Measurements from ENCODE around the gene ITGAV. TPM values are rescaled to one million over a fixed set of nuclear protein-coding genes. Genes with fewer than 3 reads are reported as not detected.

The ITGAV gene
- total and polyA plus RNA-seq, 7 donors: 3.6 to 117 (median 67.1) TPM

DNA sequence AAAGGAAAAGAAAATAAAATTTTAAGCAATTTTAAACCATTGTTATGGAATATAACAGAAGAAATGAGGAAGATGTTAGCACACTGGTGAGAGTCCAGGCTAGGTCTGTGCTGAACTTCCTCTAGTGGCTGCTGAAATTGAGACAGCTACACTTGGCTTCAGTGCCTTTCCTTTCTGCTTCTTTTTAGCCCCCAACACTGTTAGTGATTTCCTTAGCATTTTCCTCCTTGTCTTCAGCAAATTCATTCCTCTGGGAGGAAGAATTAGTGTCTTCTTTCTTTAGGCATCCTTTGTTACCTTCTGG, 47.6 kb downstream of the ITGAV start:
- H3K27me3 ChIP-seq: no peaks in the 10 kb centered on the region
- no peak for TF ChIP-seq POLR2A (IDR thresholded peaks at IDR 0.05)
- TF ChIP-seq POLR2AphosphoS5 (IDR thresholded peaks at IDR 0.05): no peak
- TF ChIP-seq EP300 (IDR thresholded peaks at IDR 0.05): no peak
- TF ChIP-seq, protein P1, sequence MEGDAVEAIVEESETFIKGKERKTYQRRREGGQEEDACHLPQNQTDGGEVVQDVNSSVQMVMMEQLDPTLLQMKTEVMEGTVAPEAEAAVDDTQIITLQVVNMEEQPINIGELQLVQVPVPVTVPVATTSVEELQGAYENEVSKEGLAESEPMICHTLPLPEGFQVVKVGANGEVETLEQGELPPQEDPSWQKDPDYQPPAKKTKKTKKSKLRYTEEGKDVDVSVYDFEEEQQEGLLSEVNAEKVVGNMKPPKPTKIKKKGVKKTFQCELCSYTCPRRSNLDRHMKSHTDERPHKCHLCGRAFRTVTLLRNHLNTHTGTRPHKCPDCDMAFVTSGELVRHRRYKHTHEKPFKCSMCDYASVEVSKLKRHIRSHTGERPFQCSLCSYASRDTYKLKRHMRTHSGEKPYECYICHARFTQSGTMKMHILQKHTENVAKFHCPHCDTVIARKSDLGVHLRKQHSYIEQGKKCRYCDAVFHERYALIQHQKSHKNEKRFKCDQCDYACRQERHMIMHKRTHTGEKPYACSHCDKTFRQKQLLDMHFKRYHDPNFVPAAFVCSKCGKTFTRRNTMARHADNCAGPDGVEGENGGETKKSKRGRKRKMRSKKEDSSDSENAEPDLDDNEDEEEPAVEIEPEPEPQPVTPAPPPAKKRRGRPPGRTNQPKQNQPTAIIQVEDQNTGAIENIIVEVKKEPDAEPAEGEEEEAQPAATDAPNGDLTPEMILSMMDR (IDR thresholded peaks at IDR 0.05): no peak
- no peak overlapping the region for H3K4me3 ChIP-seq
- DNase-seq: no peak
- no peaks in the 10 kb centered on the region for H3K4me1 ChIP-seq
- no peaks in the 10 kb centered on the region for H3K9me3 ChIP-seq
- intact Hi-C loops (cut with DNase I): no loop called here
- peaks cover 0 to 57% (median 0%) of the 10 kb centered on the region in 4 donors for H3K36me3 ChIP-seq
- H3K27ac ChIP-seq: no peak overlapping the region

GRCh38 chr2:186639939-186640338, 50.1 kb downstream of the ITGAV start:
- DNase-seq: no peak
- intact Hi-C loops (cut with DNase I): no loop called here
- TF ChIP-seq, protein P1 (IDR thresholded peaks at IDR 0.05): no peak
- TF ChIP-seq POLR2AphosphoS5 (IDR thresholded peaks at IDR 0.05) (no peak), EP300 (IDR thresholded peaks at IDR 0.05) (no peak), POLR2A (IDR thresholded peaks at IDR 0.05) (no peak)
- no peaks in the 10 kb centered on the region for H3K27me3 ChIP-seq
- peaks cover 0 to 78% (median 0%) of the 10 kb centered on the region in 4 donors for H3K36me3 ChIP-seq
- H3K4me1 ChIP-seq: no peaks in the 10 kb centered on the region
- no peak overlapping the region for H3K27ac ChIP-seq
- H3K4me3 ChIP-seq: no peak overlapping the region
- no peaks in the 10 kb centered on the region for H3K9me3 ChIP-seq

DNA sequence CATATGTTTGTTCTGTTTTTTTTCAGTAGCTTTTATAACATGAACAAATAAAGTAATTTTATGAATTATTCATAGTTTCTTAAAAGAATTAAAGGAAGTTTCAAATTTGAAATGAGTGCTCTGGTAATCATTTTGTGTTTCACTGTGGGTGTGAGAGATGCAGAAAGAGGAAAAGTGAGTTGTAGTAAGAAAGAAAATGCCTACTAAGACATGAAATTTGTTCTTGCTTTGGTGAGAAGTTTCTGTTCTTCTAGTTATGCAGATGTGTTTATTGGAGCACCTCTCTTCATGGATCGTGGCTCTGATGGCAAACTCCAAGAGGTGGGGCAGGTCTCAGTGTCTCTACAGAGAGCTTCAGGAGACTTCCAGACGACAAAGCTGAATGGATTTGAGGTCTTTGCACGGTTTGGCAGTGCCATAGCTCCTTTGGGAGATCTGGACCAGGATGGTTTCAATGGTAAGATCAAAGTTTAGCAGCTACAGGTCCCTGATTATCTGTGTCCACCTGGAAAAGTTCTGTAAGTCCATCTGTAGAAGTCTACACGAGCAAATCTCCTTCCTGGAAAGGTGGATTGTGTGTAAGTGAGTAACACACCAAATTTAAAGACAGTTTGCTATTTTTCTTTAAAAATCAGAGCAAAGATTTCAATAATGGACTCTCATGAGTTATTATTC, 51.4 kb downstream of the ITGAV start:
- Histone ChIP-seq H3K4me1 (no peaks in the 10 kb centered on the region), H3K9me3 (no peaks in the 10 kb centered on the region), H3K27ac (no peak overlapping the region), H3K36me3 (peaks cover 0 to 70% (median 0%) of the 10 kb centered on the region in 4 donors), H3K27me3 (no peaks in the 10 kb centered on the region), H3K4me3 (no peak overlapping the region)
- TF ChIP-seq POLR2AphosphoS5 (IDR thresholded peaks at IDR 0.05): no peak
- no peak for TF ChIP-seq POLR2A (IDR thresholded peaks at IDR 0.05)
- TF ChIP-seq EP300 (IDR thresholded peaks at IDR 0.05): no peak
- TF ChIP-seq, protein P1 (IDR thresholded peaks at IDR 0.05): no peak
- no peak for DNase-seq
- intact Hi-C loops (cut with DNase I): loop anchor here (1.0 kb wide), 1 partner anchor 137 kb away; no protein-coding TSS in a partner anchor
- 68 to 77% methylated on average over 4 of the region's 4 CpGs for WGBS, 2 donors

GRCh38 chr2:186641807-186642321, 52.0 kb downstream of the ITGAV start:
- H3K27ac ChIP-seq: no peak overlapping the region
- no peak for DNase-seq

More at GRCh38 chr2:186641807-186642321, 52.0 kb downstream of the ITGAV start:
- H3K9me3 ChIP-seq: no peaks in the 10 kb centered on the region
- peak in 1 of 4 donors; percentile 25 for TF ChIP-seq POLR2AphosphoS5 (IDR thresholded peaks at IDR 0.05)
- TF ChIP-seq, protein P1 (IDR thresholded peaks at IDR 0.05): peak in 3 of 4 experiments; percentile 39 to 69 (median 42)
- no peak for TF ChIP-seq POLR2A (IDR thresholded peaks at IDR 0.05)
- no peaks in the 10 kb centered on the region for H3K27me3 ChIP-seq
- no peaks in the 10 kb centered on the region for H3K4me1 ChIP-seq
- H3K36me3 ChIP-seq: peaks cover 0 to 73% (median 0%) of the 10 kb centered on the region in 4 donors
- H3K4me3 ChIP-seq: no peak overlapping the region
- intact Hi-C loops (cut with DNase I): loop anchor here (1.0 kb wide), 1 partner anchor 138 kb away; no protein-coding TSS in a partner anchor
- 89 to 92% methylated on average over 2 of the region's 2 CpGs for WGBS, 2 donors

Measured in sigmoid colon (tissue), 7 donors.